GM20000 (cell line): ENCODE measurements around the gene GATA6.

ENCODE experiments used
- DNase-seq: peaks from one replicate; pipeline ENCODE4 v3.0.0; 2012; ENCODE audit warnings: low spot score
- CTCF ChIP-seq: IDR thresholded peaks from 2 replicates; pipeline ENCODE4 v1.5.1; 2012; ENCODE audit warnings: mild to moderate bottlenecking, control low read depth; ENCODE audit errors: extremely low read depth, missing control alignments

Gene GATA6

GRCh38 chr18:22141211-22141610 is 28.2 kb upstream of the GATA6 start:
- DNase-seq, result no peak
- no peak for TF ChIP-seq CTCF

GRCh38 chr18:22143347-22144340 is 25.7 kb upstream of the GATA6 start:
- TF ChIP-seq CTCF, result no peak
- DNase-seq, result no peak

DNA sequence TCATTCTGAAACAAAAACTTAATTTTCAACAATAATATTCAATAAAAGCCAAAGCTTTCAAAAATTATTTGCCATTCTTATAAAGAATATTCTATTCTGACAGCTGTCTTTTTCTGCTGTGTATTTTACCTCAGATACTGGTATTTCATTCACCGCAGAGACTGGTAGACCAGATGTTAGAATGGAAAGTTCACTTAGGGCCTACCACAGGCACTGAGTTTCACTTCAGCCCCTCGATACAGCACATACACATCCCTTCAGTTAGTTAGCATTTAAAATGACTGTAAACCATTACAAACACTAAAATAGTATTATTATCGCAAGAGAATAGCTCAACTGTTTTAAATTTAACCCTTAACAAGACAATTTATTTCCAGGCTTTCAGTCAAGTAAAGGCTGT is 24.2 kb upstream of the GATA6 start:
- TF ChIP-seq CTCF, result no peak

DNA sequence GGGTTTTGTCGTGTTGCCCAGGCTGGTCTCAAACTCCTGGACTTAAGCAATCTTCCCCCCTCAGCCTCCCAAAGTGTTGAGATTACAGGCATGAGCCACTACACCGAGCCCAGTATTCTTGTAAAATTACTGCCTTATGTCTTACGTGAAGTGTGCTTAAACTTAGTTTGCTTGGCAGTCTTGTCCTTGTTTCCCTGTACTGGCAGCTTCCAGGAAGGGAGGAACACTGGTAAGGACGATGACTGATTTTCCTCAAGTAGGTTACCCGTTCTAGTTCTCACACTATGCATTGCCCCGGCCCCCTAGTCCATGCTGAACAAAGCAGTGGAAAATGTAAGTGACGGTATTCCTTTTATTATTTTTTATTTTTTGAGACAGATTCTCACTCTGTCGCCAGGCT is 19.7 kb upstream of the GATA6 start:
- no peak for TF ChIP-seq CTCF
- DNase-seq, result no peak

More for the DNA sequence above, 24.2 kb upstream of the GATA6 start:
- no peak for DNase-seq

DNA sequence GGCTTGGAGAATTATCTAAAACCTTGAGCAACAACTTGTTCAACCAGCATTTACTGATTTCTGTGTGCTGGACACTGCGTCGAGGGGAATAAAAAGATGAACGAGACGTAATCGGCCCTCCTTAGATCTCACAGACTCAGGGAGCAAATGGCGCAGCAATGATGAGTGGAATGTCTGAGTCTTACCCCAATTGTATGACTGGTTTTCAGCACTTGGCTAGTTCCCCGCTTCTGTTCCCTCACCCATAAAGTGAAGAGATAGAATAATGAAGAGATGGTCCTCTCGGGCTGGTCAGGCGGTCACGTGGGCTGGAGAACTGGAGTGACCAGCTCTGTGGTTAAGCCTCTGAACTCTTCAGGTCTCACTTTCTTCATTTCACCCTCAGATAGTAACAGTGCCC is 17.3 kb upstream of the GATA6 start:
- TF ChIP-seq CTCF, result no peak
- no peak for DNase-seq

DNA sequence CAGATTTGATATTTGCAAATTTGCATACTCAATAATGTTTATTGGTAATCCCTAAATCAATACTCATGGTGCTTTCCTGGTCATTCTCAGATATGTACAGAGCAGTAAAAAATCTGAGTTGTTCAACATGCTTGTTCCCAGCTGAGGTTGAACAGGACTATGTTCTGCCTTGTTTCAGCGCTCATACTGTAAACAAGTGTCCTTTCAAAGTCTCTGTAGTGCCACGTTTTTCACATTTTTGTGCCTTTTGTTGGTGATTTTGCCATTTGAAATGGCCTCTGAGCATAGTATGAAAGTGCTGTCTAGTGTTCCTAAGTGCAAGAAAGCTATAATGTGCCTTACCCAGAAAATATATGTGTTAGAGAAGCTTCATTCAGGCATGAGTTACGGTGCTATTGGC is 16.0 kb upstream of the GATA6 start:
- no peak for TF ChIP-seq CTCF
- DNase-seq, result no peak

GRCh38 chr18:22155584-22155983 is 13.8 kb upstream of the GATA6 start:
- no peak for DNase-seq

More at GRCh38 chr18:22155584-22155983, 13.8 kb upstream of the GATA6 start:
- no peak for TF ChIP-seq CTCF
